ENCODE data around the gene RNF227. TPM values are rescaled to one million over a fixed set of nuclear protein-coding genes. Genes with fewer than 3 reads are reported as not detected.

The RNF227 gene
- total RNA-seq, 1 donor from 2014 or later: 1.8 TPM

- peaks cover 2% of the 10 kb centered on the region for H3K4me1 Mint-ChIP-seq (ENCODE audit: low read depth)
- no peaks in the 10 kb centered on the region for H3K36me3 Mint-ChIP-seq (ENCODE audit: insufficient read depth)
- no peaks in the 10 kb centered on the region for H3K9me3 Mint-ChIP-seq (ENCODE audit: low read depth)
- H3K4me3 Mint-ChIP-seq (ENCODE audit: low read depth): no peak overlapping the region
- TF ChIP-seq CTCF (IDR thresholded peaks at IDR 0.05; ENCODE audit: unreplicated experiment): no peak
- no peak overlapping the region for H3K27ac Mint-ChIP-seq
- H3K27me3 Mint-ChIP-seq: no peaks in the 10 kb centered on the region
- DNase-seq (ENCODE audit: low spot score, unreplicated experiment): no peak
Observed at GRCh38 chr17:7882629-7883028, 33.5 kb downstream of the RNF227 start.

GRCh38 chr17:7882068-7882467 is 34.0 kb downstream of the RNF227 start:
- no peak for TF ChIP-seq CTCF (IDR thresholded peaks at IDR 0.05; ENCODE audit: unreplicated experiment)
- Mint-ChIP-seq H3K36me3 (ENCODE audit: insufficient read depth) (peaks cover 2% of the 10 kb centered on the region), H3K4me1 (ENCODE audit: low read depth) (peaks cover 2% of the 10 kb centered on the region), H3K9me3 (ENCODE audit: low read depth) (no peaks in the 10 kb centered on the region), H3K27me3 (no peaks in the 10 kb centered on the region), H3K27ac (no peak overlapping the region), H3K4me3 (ENCODE audit: low read depth) (no peak overlapping the region)
- no peak for DNase-seq (ENCODE audit: low spot score, unreplicated experiment)

GRCh38 chr17:7881276-7882054 is 34.6 kb downstream of the RNF227 start:
- no peak for TF ChIP-seq CTCF (IDR thresholded peaks at IDR 0.05; ENCODE audit: unreplicated experiment)
- Mint-ChIP-seq H3K4me1 (ENCODE audit: low read depth) (peaks cover 2% of the 10 kb centered on the region), H3K27ac (no peak overlapping the region), H3K36me3 (ENCODE audit: insufficient read depth) (peaks cover 2% of the 10 kb centered on the region), H3K4me3 (ENCODE audit: low read depth) (no peak overlapping the region), H3K27me3 (no peaks in the 10 kb centered on the region), H3K9me3 (ENCODE audit: low read depth) (no peaks in the 10 kb centered on the region)
- DNase-seq (ENCODE audit: low spot score, unreplicated experiment): no peak

GRCh38 chr17:7880076-7880868 is 35.8 kb downstream of the RNF227 start:
- H3K9me3 Mint-ChIP-seq (ENCODE audit: low read depth): no peaks in the 10 kb centered on the region
- H3K4me3 Mint-ChIP-seq (ENCODE audit: low read depth): no peak overlapping the region
- no peak for DNase-seq (ENCODE audit: low spot score, unreplicated experiment)
- H3K4me1 Mint-ChIP-seq (ENCODE audit: low read depth): no peaks in the 10 kb centered on the region
- H3K27me3 Mint-ChIP-seq: no peaks in the 10 kb centered on the region
- no peak for TF ChIP-seq CTCF (IDR thresholded peaks at IDR 0.05; ENCODE audit: unreplicated experiment)
- no peak overlapping the region for H3K27ac Mint-ChIP-seq
- H3K36me3 Mint-ChIP-seq (ENCODE audit: insufficient read depth): peaks cover 7% of the 10 kb centered on the region

GRCh38 chr17:7878234-7878633 is 37.9 kb downstream of the RNF227 start:
- no peak for TF ChIP-seq CTCF (IDR thresholded peaks at IDR 0.05; ENCODE audit: unreplicated experiment)
- no peak for DNase-seq (ENCODE audit: low spot score, unreplicated experiment)
- Mint-ChIP-seq H3K4me3 (ENCODE audit: low read depth) (no peak overlapping the region), H3K27ac (no peak overlapping the region), H3K9me3 (ENCODE audit: low read depth) (no peaks in the 10 kb centered on the region), H3K27me3 (no peaks in the 10 kb centered on the region), H3K4me1 (ENCODE audit: low read depth) (no peaks in the 10 kb centered on the region), H3K36me3 (ENCODE audit: insufficient read depth) (peaks cover 12% of the 10 kb centered on the region)

All from progenitor cell of endocrine pancreas (in vitro differentiated cells).